K562 (cell line): Measurements from ENCODE around the gene WDR35. TPM values are rescaled to one million over a fixed set of nuclear protein-coding genes. Genes with fewer than 3 reads are reported as not detected.

Experiments used
- ATAC-seq: fragments of 200-7000 bp; cut with Tn5 transposase; 3 replicates; pipeline ENCODE4 v1.9.1; 2020; ENCODE audit warnings: moderate library complexity
- BruUV-seq: library from RNA; stranded (reverse); fragments of 400-500 nt; replicated peaks from 2 replicates; lab custom pipeline; 2021; lab: Mats Ljungman, UMichigan
- CTCF ChIA-PET: fragments of 300-600 bp; formaldehyde crosslinking; extraction: SDS; loops from one replicate; lab custom pipeline; 2021; ENCODE audit warnings: low intra/inter-chr PET ratio; lab: Yijun Ruan, JAX
- POLR2A ChIA-PET: fragments of 300-600, 350-650 bp; sonication (Branson Sonifier 250); formaldehyde crosslinking; extraction: SDS; loops from one replicate; lab custom pipeline; 2021; ENCODE audit warnings: antibody characterized with exemption, inconsistent platforms; lab: Yijun Ruan, JAX
- DNase-seq, 4 experiments: peaks; one replicate each; pipeline versions ENCODE4 v3.0.0 to v3.0.0-alpha.2; 2011 to 2018; ENCODE audit warnings: low spot score in 3 of 4, mixed read lengths in 3 of 4; ENCODE audit errors: extremely low read depth in 1 of 4
- FAIRE-seq: peaks from 2 replicates; lab custom pipeline; 2011; peaks lifted over from hg19 to GRCh38; lab: Jason Lieb, UNC
- H2AFZ ChIP-seq: 2 replicates; pipeline ENCODE4 v1.6.0; 2011; ENCODE audit warnings: low read depth, low read length, control low read depth, inconsistent platforms
- H3K27ac ChIP-seq: fragments of 200-600 bp; 3 replicates; pipeline ENCODE4 v1.8.0; 2011; ENCODE audit warnings: low read depth, mild to moderate bottlenecking, control low read depth, inconsistent platforms, low read length, moderate library complexity, mixed read lengths; ENCODE audit errors: extremely low read depth
- H3K27me3 ChIP-seq, 2 experiments: fragments of 300-600 bp in 1 of 2; 2 replicates in 1 of 2; 3 replicates in 1 of 2; pipeline versions ENCODE4 v1.6.0 to v1.8.0; 2011; ENCODE audit warnings: inconsistent platforms in 2 of 2, low read length in 2 of 2, mild to moderate bottlenecking in 1 of 2, mixed read lengths in 1 of 2, moderate library complexity in 1 of 2; ENCODE audit not compliant: control insufficient read depth in 2 of 2, insufficient read depth in 2 of 2
- H3K36me3 ChIP-seq: fragments of 300-600 bp; 3 replicates; pipeline ENCODE4 v1.8.0; 2011; ENCODE audit warnings: mild to moderate bottlenecking, low read length, inconsistent platforms; ENCODE audit not compliant: control insufficient read depth, insufficient read depth
- H3K4me1 ChIP-seq, 2 experiments: fragments of 200-600 bp in 1 of 2; replicated peaks in 1 of 2; 2 replicates in 1 of 2; 3 replicates in 1 of 2; pipeline versions ENCODE4 v1.5.1 to v1.8.0; 2011; ENCODE audit warnings: inconsistent platforms in 2 of 2, low read length in 2 of 2, mild to moderate bottlenecking in 1 of 2, mixed read lengths in 1 of 2, moderate library complexity in 1 of 2; ENCODE audit not compliant: control insufficient read depth in 2 of 2, insufficient read depth in 2 of 2
- H3K4me2 ChIP-seq: 2 replicates; pipeline ENCODE4 v1.6.1; 2011; ENCODE audit warnings: low read length, control low read depth, inconsistent platforms, mixed read lengths; ENCODE audit not compliant: insufficient read depth
- H3K4me3 ChIP-seq: fragments of 200-600 bp; sonication (generic), shearing (Covaris generic); 2 replicates; pipeline ENCODE4 v1.5.1; 2016; ENCODE audit warnings: control low read depth, inconsistent platforms
- H3K79me2 ChIP-seq: fragments of 200-600 bp; 3 replicates; pipeline ENCODE4 v1.8.0; 2011; ENCODE audit warnings: low read length, inconsistent platforms; ENCODE audit not compliant: control insufficient read depth, insufficient read depth
- H3K9ac ChIP-seq, 2 experiments: 2 replicates each; pipeline versions ENCODE4 v1.6.0 to v1.6.1; 2011; ENCODE audit warnings: low read depth in 2 of 2, low read length in 2 of 2, control low read depth in 1 of 2, inconsistent platforms in 1 of 2, mild to moderate bottlenecking in 1 of 2, mixed read lengths in 1 of 2; ENCODE audit not compliant: insufficient read depth in 1 of 2
- H3K9me1 ChIP-seq: one replicate; pipeline ENCODE4 v1.6.0; 2011; ENCODE audit warnings: inconsistent platforms, mild to moderate bottlenecking, low read length, moderate library complexity; ENCODE audit not compliant: control insufficient read depth, insufficient read depth
- H3K9me3 ChIP-seq: replicated peaks from 2 replicates; pipeline ENCODE4 v1.5.1; 2011; ENCODE audit warnings: low read depth, low read length, inconsistent platforms; ENCODE audit not compliant: control insufficient read depth, insufficient read depth
- H4K20me1 ChIP-seq: replicated peaks from 2 replicates; pipeline ENCODE4 v1.6.1; 2011; ENCODE audit warnings: low read length, inconsistent platforms, mixed read lengths; ENCODE audit not compliant: control insufficient read depth, insufficient read depth
- C11orf30 ChIP-seq: fragments of 450-650 bp; IDR thresholded peaks from 2 replicates; pipeline ENCODE4 v1.6.1; 2016; ENCODE audit warnings: low read depth, mild to moderate bottlenecking
- CGGBP1 ChIP-seq: fragments of 250-450 bp; sonication (Bioruptor Pico); IDR thresholded peaks from 2 replicates; pipeline ENCODE4 v1.9.0; 2021; ENCODE audit warnings: mild to moderate bottlenecking
- FOXO4 ChIP-seq: fragments of 450-650 bp; formaldehyde crosslinking; IDR thresholded peaks from 2 replicates; pipeline ENCODE4 v1.4.0; 2020; ENCODE audit warnings: mild to moderate bottlenecking, moderate library complexity
- GABPB2 ChIP-seq: fragments of 250-450 bp; sonication (Bioruptor Pico); conservative IDR thresholded peaks from 2 replicates; pipeline ENCODE4 v1.5.1; 2021; ENCODE audit warnings: mild to moderate bottlenecking
- MAFF ChIP-seq: IDR thresholded peaks from 2 replicates; pipeline ENCODE4 v1.6.1; 2012; ENCODE audit warnings: low read length, improper control_type of control experiment
- MAFG ChIP-seq: fragments of 450-650 bp; conservative IDR thresholded peaks from 2 replicates; pipeline ENCODE4 v1.6.1; 2016; ENCODE audit warnings: missing genetic modification characterization, missing compliant biosample characterization
- MAFK ChIP-seq: IDR thresholded peaks from 2 replicates; pipeline ENCODE4 v1.6.1; 2011; ENCODE audit warnings: low read length, improper control_type of control experiment
- MECOM ChIP-seq: fragments of 250-450 bp; sonication (Bioruptor Pico); IDR thresholded peaks from 2 replicates; pipeline ENCODE4 v1.8.0; 2022; ENCODE audit warnings: inconsistent platforms
- MEF2D ChIP-seq: conservative IDR thresholded peaks from 2 replicates; pipeline ENCODE4 v1.6.1; 2016; ENCODE audit warnings: low read depth, missing genetic modification characterization, missing compliant biosample characterization
- NONO ChIP-seq, 2 experiments: fragments of 200-400 bp in 1 of 2; fragments of 450-650 bp in 1 of 2; formaldehyde crosslinking in 1 of 2; IDR thresholded peaks; 2 replicates each; pipeline ENCODE4 v1.6.1; 2017; ENCODE audit warnings: low read depth in 2 of 2, mild to moderate bottlenecking in 2 of 2, moderate library complexity in 2 of 2, low read length in 1 of 2
- PRPF4 ChIP-seq: fragments of 200-400 bp; formaldehyde crosslinking; IDR thresholded peaks from one replicate; pipeline ENCODE4 v1.6.1; 2017; ENCODE audit warnings: low read length, low read depth, mild to moderate bottlenecking; ENCODE audit not compliant: insufficient read depth, poor library complexity, severe bottlenecking
- USF1 ChIP-seq: sonication (generic); formaldehyde crosslinking; IDR thresholded peaks from 2 replicates; pipeline ENCODE4 v1.9.0; 2022; ENCODE audit warnings: mild to moderate bottlenecking, missing genetic modification reagents
- ZBTB1 ChIP-seq: sonication (generic); formaldehyde crosslinking; IDR thresholded peaks from 2 replicates; pipeline ENCODE4 v1.8.1; 2023; ENCODE audit warnings: missing genetic modification reagents, low read depth, mild to moderate bottlenecking, borderline replicate concordance
- ZNF165 ChIP-seq: fragments of 250-450 bp; sonication (Bioruptor Pico); IDR thresholded peaks from 2 replicates; pipeline ENCODE4 v1.4.0; 2020; ENCODE audit warnings: borderline replicate concordance
- ZNF316 ChIP-seq: fragments of 450-650 bp; IDR thresholded peaks from 2 replicates; pipeline ENCODE4 v1.6.1; 2016
- ZNF740 ChIP-seq, 3 experiments: fragments of 200-800 bp in 1 of 3; sonication (Bioruptor generic) in 1 of 3; sonication (generic) in 1 of 3; formaldehyde crosslinking in 1 of 3; IDR thresholded peaks; 2 replicates each; pipeline versions ENCODE4 v1.6.1 to v1.8.0; 2016 to 2022; ENCODE audit warnings: mild to moderate bottlenecking in 2 of 3, missing compliant biosample characterization in 2 of 3, missing genetic modification characterization in 2 of 3, missing genetic modification reagents in 1 of 3
- WGBS: fragments of 100-300 bp; shearing (Covaris generic); methylation state at CpG from one replicate; pipeline ENCODE4 v1.1.6; 2016; ENCODE audit warnings: low coverage, mixed read lengths; ENCODE audit not compliant: insufficient coverage; ENCODE audit errors: missing lambda C conversion rate; 5-methylcytosine and 5-hydroxymethylcytosine counted together
- in situ Hi-C: fragments of 300-500 bp; cut with MboI; formaldehyde crosslinking; loops from 4 replicates; pipeline ENCODE4 v1.15.0; 2018; ENCODE audit warnings: inconsistent platforms, mixed read lengths
- intact Hi-C: fragments of 100-400 bp; cut with micrococcal nuclease; formaldehyde crosslinking; loops from 2 replicates; pipeline ENCODE4 v1.14.2; 2022
- polyA plus RNA-seq, 8 experiments: library from polyadenylated mRNA; depleted of rRNA in 4 of 8; stranded (reverse) in 5 of 8; unstranded in 3 of 8; fragments of >200 nt; fragmentation: Nextera tagmentation in 2 of 8; fragmentation: Illumina TruSeq in 1 of 8; extraction: Ambion mirVana in 2 of 8; extraction: Trizol in 1 of 8; gene quantifications; 2 replicates each; pipeline versions ENCODE4 v1.2.1 to v1.2.3, GENCODE V29; 2011 to 2014; ENCODE audit warnings: inconsistent platforms in 1 of 8, missing spikeins in 1 of 8
- total RNA-seq, 7 experiments: library from RNA; depleted of rRNA in 6 of 7; stranded (reverse); fragments of >200 nt in 6 of 7; fragmentation: Illumina TruSeq in 2 of 7; extraction: Trizol in 2 of 7; gene quantifications; 2 replicates each; pipeline versions ENCODE4 v1.2.1 to v1.2.3, GENCODE V29; 2011 to 2021; ENCODE audit warnings: low replicate concordance in 1 of 7
- TF ChIP-seq, protein P1 (sequence below): fragments of 250-450 bp; sonication (Bioruptor Pico); IDR thresholded peaks from 2 replicates; pipeline ENCODE4 v1.5.0; 2021; ENCODE audit warnings: mild to moderate bottlenecking, borderline replicate concordance

The WDR35 gene
- total and polyA plus RNA-seq, 9 of the 15 experiments (the other 6 are each of a cell fraction or from before 2014, with no cell fraction given): 3.3 to 13.1 (median 8.0) TPM

DNA sequence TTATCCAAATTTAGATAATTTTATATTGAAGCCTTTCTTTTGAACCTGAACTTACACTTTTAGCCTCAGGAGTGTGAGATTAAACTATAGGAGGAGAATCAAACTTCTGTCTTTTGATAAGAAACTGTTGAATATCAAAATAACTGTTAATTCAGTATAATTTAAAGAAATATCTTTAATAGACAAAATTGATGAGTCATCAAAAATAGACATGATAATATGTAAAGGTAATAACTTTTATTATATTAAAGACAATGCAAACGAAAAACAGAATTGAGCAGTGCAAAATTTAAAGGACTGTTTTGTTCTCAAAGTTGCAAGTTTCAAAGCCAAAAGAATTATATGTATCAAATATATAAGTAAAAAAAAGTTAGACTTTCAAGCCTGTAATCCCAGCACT lies 2.0 kb upstream of the WDR35 start:
- ChIA-PET CTCF (no interaction called here), POLR2A (interaction anchor here (1.0 kb wide), 1 partner anchor 10 kb away, joined by 4 read pairs; no protein-coding TSS in a partner anchor)
- no peak overlapping the region for H3K9ac ChIP-seq
- BruUV-seq: no TSS peak
- H3K9me1 ChIP-seq: no peaks in the 10 kb centered on the region
- H3K79me2 ChIP-seq: peaks cover 11% of the 10 kb centered on the region; the same call in 1 of the 3 replicates
- DNase-seq (no peak), ATAC-seq (no peak), FAIRE-seq (no peak)
- peaks cover 4% of the 10 kb centered on the region; the same call in 2 of the 3 replicates for H3K36me3 ChIP-seq
- no peaks in the 10 kb centered on the region; a peak in 2 of 5 replicates for H3K27me3 ChIP-seq
- H2AFZ ChIP-seq: no peak overlapping the region
- H3K4me2 ChIP-seq: no peak overlapping the region
- peaks cover 0 to 9% of the 10 kb centered on the region in 2 experiments; a peak in 2 of 5 replicates for H3K4me1 ChIP-seq
- no peaks in the 10 kb centered on the region for H4K20me1 ChIP-seq
- no peak overlapping the region for H3K27ac ChIP-seq
- in situ Hi-C loops (no loop called here), intact Hi-C loops (no loop called here)
- WGBS: 0% methylated on average over 1 of the region's 1 CpG
- H3K4me3 ChIP-seq: no peak overlapping the region
- no peaks in the 10 kb centered on the region for H3K9me3 ChIP-seq
- peak; percentile 98 for TF ChIP-seq ZNF316
- TF ChIP-seq NONO (IDR thresholded peaks at IDR 0.05; ENCODE audit: low read depth in 2 of 2, low read length in 1 of 2): no peak
- TF ChIP-seq CGGBP1 (CRISPR knock-in tag): no peak
- no peak for TF ChIP-seq ZNF165 (CRISPR knock-in tag)
- TF ChIP-seq MAFK: peak; percentile 99
- TF ChIP-seq, protein P1, sequence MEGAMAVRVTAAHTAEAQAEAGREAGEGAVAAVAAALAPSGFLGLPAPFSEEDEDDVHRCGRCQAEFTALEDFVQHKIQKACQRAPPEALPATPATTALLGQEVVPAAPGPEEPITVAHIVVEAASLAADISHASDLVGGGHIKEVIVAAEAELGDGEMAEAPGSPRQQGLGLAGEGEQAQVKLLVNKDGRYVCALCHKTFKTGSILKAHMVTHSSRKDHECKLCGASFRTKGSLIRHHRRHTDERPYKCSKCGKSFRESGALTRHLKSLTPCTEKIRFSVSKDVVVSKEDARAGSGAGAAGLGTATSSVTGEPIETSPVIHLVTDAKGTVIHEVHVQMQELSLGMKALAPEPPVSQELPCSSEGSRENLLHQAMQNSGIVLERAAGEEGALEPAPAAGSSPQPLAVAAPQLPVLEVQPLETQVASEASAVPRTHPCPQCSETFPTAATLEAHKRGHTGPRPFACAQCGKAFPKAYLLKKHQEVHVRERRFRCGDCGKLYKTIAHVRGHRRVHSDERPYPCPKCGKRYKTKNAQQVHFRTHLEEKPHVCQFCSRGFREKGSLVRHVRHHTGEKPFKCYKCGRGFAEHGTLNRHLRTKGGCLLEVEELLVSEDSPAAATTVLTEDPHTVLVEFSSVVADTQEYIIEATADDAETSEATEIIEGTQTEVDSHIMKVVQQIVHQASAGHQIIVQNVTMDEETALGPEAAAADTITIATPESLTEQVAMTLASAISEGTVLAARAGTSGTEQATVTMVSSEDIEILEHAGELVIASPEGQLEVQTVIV: no peak
- TF ChIP-seq USF1 (CRISPR knock-in tag): no peak
- TF ChIP-seq PRPF4: no peak
- peak; percentile 98 for TF ChIP-seq MAFF
- peak; percentile 93 for TF ChIP-seq C11orf30
- no peak for TF ChIP-seq GABPB2 (CRISPR knock-in tag)
- TF ChIP-seq MAFG (tag): peak; percentile 94
- no peak for TF ChIP-seq ZBTB1 (CRISPR knock-in tag)
- no peak for TF ChIP-seq ZNF740 (CRISPR knock-in tag; IDR thresholded peaks at IDR 0.05)
- no peak for TF ChIP-seq ZNF740 (tag; IDR thresholded peaks at IDR 0.05)
- TF ChIP-seq MECOM (CRISPR knock-in tag): no peak
- TF ChIP-seq FOXO4 (CRISPR knock-in tag): no peak
- no peak for TF ChIP-seq MEF2D (tag)
